GM21360 (cell line): ENCODE measurements around the gene NPSR1.
"Not testable (repeated sequence)": the region's sequence is repeated elsewhere in the genome, so short reads cannot be mapped to it uniquely, and the experiment has no call there.

Experiments
- ATAC-seq: cut with Tn5 transposase; IDR thresholded peaks from one replicate; pipeline ENCODE4 v1.9.1; 2021; ENCODE audit warnings: mild to moderate bottlenecking, moderate library complexity; ENCODE audit not compliant: unreplicated experiment

The NPSR1 gene

DNA sequence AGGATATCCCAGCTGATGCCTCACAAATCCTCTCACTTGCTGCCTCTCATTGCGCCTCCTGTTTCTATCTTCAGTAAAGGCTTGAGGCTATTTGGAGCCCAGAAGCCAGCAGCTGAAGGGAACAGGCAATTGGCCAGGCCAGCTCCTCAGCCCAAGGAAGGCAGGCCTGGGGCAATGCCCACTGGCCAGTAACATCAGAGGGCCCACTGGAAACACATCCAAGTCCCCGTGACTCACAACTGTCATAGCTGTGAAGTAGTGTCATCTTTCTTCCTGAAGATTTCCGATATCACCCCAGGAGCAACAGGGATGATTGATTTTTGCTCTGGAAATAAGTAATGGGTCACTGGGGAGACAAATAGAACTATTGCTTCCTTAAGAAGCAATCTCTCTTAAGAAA lies 209.3 kb downstream of the NPSR1 start:
- not testable (repeated sequence) for ATAC-seq

DNA sequence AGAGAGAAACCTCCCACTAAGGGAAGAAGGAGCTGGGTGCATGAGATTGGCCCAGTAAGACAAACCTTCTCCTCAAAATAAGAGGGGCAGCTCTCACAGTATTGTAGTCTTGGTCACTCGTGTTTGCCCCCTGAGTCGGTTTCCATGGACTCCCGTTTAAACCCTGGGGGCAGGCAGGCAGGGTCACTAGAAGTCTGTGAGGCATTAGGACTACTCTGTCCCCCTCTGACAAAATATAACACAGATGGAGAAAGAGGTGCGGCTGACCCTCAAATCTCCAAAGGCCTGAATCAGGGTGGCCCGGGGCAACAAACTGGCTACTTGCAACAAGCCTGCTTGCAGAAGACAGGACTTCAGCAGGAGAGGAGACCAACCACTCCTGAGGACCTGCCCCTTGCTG lies 210.6 kb downstream of the NPSR1 start:
- ATAC-seq: not testable (repeated sequence)

DNA sequence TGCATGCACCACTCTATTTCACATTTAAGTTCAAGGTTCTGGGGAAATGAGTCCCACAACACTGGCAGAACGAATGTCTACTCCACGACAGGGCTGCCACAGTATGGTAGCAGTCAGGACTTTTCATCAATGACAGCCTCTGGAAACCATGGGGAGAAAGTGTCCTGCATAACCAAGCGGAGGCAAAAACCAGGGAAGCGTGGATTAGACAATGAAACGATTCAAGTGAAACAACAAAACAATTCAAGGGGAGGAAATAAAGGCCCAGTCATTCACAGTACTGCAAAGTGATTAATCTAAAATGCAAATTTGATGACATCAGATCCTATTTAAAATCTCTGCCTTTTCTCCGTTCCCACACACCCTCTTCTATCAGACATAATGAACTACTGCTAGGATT lies 211.0 kb downstream of the NPSR1 start:
- ATAC-seq: no peak

DNA sequence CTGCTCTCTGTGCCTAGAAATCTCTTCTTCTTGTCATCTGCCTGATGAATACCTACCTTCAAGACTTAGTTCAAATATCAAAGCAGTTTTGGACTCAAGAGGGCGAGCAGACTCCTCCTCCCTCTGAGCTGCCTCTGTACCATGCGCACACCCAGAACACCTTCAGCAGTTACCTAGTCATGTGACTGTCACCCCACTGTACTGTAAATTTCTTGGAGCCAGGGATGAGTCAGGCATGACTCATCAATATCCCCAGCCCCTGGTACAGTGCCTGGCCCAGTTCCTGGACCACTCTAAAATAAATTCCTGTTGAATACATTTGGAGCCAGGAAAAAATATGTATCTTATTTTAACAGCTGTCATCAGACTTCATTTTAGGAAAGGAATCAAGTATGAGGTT lies 212.0 kb downstream of the NPSR1 start:
- ATAC-seq: not testable (repeated sequence)

DNA sequence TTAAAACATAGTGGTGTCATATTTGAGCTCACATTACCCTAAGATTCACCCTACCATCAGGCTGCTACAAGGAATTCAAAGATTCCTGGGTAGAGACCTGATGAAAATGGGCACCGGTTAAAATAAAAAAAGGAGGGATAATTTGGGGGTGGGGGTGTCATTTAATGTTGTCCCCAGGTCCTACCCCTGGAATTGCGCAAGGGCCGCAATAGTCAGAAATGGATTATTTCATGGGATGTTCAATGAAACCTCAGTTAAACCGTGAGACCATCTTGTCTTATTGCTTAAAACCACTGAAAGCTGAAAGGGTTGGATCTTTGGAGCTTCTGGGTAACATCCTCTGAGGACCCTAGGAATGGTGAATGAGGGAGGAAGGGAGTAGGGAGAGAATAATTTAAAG lies 216.3 kb downstream of the NPSR1 start:
- not testable (repeated sequence) for ATAC-seq

DNA sequence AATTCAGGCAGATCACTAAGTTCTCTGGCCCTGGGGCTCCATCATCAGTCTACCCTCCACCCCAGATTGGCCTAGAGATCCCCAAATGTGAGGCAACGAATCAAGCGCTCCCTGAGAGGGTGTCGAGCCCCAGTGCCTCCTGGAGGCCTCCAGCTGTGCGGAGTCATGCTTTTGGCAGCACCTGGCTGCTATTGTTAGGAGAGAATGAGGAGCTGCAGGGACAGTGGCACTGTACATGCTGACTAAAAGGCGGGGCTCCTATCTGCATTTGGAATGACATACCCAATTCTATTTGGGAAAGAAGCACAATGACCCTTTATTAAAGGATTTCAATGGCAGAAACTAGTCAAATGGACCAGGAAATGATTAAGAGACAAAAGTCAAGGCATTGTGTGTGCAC lies 217.5 kb downstream of the NPSR1 start:
- no peak for ATAC-seq

DNA sequence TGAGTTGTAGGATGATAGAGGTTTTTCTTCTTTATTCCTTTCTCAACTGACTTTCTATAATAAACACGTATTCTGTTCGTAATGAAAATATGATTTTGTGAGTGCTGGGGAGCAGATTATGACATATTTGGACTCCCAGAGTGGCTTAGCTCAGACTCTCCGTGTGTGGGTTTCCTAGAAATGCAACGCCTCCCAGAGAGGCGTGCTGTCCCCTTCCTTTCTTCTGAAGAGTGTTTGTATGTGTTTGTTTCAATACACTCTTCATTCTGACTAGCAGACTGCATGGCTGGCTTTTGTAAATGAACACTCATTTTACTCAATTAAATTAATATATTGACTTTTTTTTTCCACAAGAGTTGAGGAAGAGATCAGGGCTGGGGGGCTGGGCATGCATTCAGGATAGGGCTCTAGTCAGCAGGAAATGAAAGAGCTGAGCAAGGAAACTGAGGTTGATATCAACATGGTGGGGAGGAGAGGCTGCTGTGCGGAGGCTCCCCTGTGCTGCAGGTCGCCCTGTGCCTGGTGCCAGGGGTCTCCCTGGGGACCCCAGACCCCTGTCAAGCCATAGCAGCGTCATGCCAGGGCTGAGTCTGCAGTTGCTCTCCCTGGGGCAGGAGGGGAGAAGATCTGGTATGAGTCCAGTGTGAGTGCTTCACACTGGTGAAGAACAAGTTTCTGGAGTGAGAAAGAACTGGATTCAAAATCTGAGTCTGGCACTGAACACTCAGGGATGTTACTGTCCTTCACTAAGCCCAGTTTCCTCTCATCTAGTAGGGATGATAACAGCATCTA lies 221.1 kb downstream of the NPSR1 start:
- ATAC-seq: not testable (repeated sequence)

DNA sequence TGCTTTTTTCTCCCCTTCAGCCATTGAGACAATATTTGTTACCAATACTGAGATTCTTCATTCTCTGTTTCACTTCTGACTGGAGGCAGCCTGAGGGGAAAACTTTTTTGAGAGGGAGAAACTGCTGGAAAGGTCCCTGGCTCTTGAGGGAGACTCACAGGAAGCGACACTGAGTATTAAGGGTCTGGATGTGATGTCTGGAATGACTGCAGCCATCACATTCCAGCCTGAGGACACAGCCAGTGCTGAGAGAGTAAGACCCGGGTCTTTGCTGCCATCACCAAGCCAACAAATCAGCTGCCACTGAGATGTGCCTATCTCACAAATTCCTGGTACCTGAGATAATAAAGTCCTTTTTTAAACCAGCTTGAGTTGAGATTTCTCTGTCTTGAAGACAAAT lies 221.9 kb downstream of the NPSR1 start:
- no peak for ATAC-seq

DNA sequence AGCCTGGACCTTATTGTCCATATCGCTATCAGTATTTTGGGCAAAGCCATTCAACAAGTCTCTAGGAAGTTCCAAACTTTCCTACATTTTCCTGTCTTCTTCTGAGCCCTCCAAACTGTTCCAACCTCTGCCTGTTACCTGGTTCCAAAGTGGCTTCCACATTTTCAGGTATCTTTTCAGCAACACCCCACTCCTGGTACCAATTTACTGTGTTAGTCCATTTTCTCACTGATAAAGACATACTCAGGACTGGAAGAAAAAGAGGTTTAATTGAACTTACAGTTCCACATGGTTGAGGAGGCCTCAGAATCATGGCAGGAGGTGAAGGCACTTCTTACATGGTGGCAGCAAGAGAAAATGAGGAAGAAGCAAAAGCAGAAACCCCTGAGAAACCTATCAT lies 225.8 kb downstream of the NPSR1 start:
- not testable (repeated sequence) for ATAC-seq

DNA sequence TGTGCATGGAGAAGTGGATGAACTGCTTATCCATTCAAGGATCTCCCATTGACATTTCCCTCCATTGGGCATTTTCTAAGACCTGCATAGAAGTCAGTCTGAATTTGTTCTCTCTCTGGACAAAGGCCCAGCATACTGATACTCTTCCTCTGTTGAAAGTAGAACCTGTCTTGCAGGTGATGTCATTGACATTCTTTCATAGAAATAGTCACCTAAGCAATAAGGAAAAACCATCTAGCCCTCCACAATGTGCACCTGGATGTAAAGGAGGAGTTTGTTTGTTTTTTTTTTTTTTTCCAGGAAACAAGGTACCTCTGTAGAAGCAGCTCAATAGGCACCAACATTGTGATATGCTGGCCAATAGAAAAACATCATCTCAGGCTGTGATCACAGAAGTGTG lies 228.8 kb downstream of the NPSR1 start:
- no peak for ATAC-seq

DNA sequence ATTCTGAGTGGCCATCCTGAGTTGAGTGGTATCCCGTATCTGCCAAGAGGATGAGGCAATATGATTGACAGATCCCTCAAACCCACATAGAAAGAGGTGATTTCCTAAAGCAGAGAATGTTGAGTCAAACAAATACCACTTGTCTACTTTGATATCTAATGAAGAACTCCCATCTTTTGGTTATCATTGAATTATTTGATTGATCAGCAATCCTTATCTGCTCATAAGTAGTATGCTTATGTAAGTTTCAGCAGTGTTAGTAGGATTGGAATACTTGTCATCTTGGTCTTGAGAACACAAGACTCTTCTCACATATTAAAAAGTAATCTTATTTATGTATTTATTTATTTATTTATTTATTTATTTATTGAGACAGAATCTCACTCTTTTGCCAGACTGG lies 231.9 kb downstream of the NPSR1 start:
- ATAC-seq: no peak

DNA sequence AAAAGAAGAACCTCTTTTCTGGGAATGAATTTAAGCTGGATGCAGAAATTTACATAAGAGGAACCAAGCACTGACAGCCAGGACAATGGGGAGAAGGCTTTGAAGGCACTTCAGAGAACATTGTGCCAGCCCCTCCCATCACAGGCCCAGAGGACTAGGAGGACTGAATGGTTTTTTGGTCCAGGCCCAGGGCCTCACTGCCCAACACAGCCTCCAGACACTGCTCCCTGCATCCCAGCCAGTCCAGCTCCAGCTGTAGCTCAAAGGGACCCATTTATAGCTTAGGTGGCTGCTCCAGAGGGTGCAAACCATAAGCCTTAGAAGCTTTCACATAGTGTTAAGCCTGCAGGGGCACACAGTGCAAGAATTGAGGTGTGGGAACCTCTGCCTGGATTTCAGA lies 237.2 kb downstream of the NPSR1 start:
- no peak for ATAC-seq
